OCI-LY3 (cell line): ENCODE measurements around the gene NRG3.

Source experiments
- EZH2phosphoT487 ChIP-seq: fragments of 200-600 bp; shearing (Covaris generic); IDR thresholded peaks from 2 replicates; pipeline ENCODE4 v1.6.1; 2018; ENCODE audit warnings: antibody characterized with exemption, mixed run types, low read depth
- TF ChIP-seq, protein P1 (sequence below): fragments of 200-600, 300-600 bp; sonication (generic); IDR thresholded peaks from 2 replicates; pipeline ENCODE4 v1.5.1; 2014; ENCODE audit warnings: antibody characterized with exemption, low read length, low read depth

DNA sequence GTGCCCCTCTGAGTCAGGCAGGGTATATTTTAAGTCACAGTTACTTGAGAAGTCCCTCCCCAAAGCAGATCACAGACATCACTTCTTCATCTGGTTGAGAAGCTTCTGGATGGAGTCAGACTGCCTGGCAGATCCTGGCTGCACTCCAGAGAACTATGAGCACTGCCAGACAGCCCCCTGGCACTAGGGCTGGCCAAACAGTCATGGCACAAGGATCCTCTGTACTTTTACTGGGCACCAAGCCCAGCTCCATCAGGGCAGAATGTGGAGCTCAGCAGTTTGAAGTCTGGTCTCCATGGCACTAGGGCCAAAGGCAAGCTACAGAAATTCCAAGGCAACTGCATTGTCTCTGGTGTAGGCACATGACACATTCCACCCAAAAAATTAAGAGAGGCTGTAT, 162.1 kb downstream of the NRG3 start:
- TF ChIP-seq, protein P1, sequence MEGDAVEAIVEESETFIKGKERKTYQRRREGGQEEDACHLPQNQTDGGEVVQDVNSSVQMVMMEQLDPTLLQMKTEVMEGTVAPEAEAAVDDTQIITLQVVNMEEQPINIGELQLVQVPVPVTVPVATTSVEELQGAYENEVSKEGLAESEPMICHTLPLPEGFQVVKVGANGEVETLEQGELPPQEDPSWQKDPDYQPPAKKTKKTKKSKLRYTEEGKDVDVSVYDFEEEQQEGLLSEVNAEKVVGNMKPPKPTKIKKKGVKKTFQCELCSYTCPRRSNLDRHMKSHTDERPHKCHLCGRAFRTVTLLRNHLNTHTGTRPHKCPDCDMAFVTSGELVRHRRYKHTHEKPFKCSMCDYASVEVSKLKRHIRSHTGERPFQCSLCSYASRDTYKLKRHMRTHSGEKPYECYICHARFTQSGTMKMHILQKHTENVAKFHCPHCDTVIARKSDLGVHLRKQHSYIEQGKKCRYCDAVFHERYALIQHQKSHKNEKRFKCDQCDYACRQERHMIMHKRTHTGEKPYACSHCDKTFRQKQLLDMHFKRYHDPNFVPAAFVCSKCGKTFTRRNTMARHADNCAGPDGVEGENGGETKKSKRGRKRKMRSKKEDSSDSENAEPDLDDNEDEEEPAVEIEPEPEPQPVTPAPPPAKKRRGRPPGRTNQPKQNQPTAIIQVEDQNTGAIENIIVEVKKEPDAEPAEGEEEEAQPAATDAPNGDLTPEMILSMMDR: no peak
- TF ChIP-seq EZH2phosphoT487: no peak
